Fibroblast of mammary gland (primary cell): ENCODE data around the gene MAK.

ENCODE experiments used
- DNase-seq: peaks from one replicate; pipeline ENCODE4 v3.0.0-alpha.2; 2010; ENCODE audit warnings: low read depth
- H3K4me3 ChIP-seq: 2 replicates; pipeline ENCODE4 v1.5.1; 2011; ENCODE audit warnings: low read depth, mild to moderate bottlenecking, low read length, moderate library complexity; ENCODE audit not compliant: control insufficient read depth
- CTCF ChIP-seq: conservative IDR thresholded peaks from 2 replicates; pipeline ENCODE4 v1.5.1; 2011; ENCODE audit warnings: low read depth, low read length, inconsistent platforms; ENCODE audit not compliant: control insufficient read depth, insufficient read depth

The MAK gene

GRCh38 chr6:10849901-10850300 is 11.6 kb upstream of the MAK start:
- no peak overlapping the region for H3K4me3 ChIP-seq
- DNase-seq = no peak
- no peak for TF ChIP-seq CTCF

GRCh38 chr6:10847684-10848083 is 9.3 kb upstream of the MAK start:
- DNase-seq = no peak
- no peak for TF ChIP-seq CTCF
- H3K4me3 ChIP-seq = no peak overlapping the region

GRCh38 chr6:10843554-10843953 is 5.2 kb upstream of the MAK start:
- no peak for TF ChIP-seq CTCF
- H3K4me3 ChIP-seq = no peak overlapping the region
- no peak for DNase-seq

- TF ChIP-seq CTCF = no peak
- no peak for DNase-seq
- H3K4me3 ChIP-seq = peak overlapping the region; percentile 58
Measured at GRCh38 chr6:10838794-10839333, 525 bp upstream of the MAK start.

GRCh38 chr6:10837622-10837994 is 731 bp downstream of the MAK start:
- DNase-seq = no peak
- peak overlapping the region; percentile 58 for H3K4me3 ChIP-seq
- TF ChIP-seq CTCF = no peak

- no peak for DNase-seq
- no peak for TF ChIP-seq CTCF
- H3K4me3 ChIP-seq = peak overlapping the region; percentile 58
Measured at GRCh38 chr6:10837009-10837621, 1.2 kb downstream of the MAK start.

GRCh38 chr6:10834823-10835222 is 3.5 kb downstream of the MAK start:
- no peak overlapping the region for H3K4me3 ChIP-seq
- no peak for TF ChIP-seq CTCF
- DNase-seq = no peak
